Measurements from ENCODE around the gene HAS3.

HAS3 gene

GRCh38 chr16:69094501-69094900 is 11.0 kb upstream of the HAS3 start:
- DNase-seq, result no peak

- DNase-seq, result no peak
These were observed 10.3 kb upstream of the HAS3 start for GRCh38 chr16:69095193-69095592.

- no peak for DNase-seq
These were observed 5.3 kb upstream of the HAS3 start for GRCh38 chr16:69100071-69100691.

- DNase-seq, result no peak
These were observed 1.2 kb downstream of the HAS3 start for GRCh38 chr16:69106491-69107315.

- no peak for DNase-seq
These were observed 2.0 kb downstream of the HAS3 start for GRCh38 chr16:69107316-69107962.

- DNase-seq, result no peak
These were observed 2.8 kb downstream of the HAS3 start for GRCh38 chr16:69108064-69108904.

GRCh38 chr16:69108905-69109252 is 3.4 kb downstream of the HAS3 start:
- DNase-seq, result no peak

- DNase-seq, result no peak
These were observed 4.2 kb downstream of the HAS3 start for GRCh38 chr16:69109486-69110270.

GRCh38 chr16:69110406-69110805 is 5.0 kb downstream of the HAS3 start:
- no peak for DNase-seq

- DNase-seq, result no peak
These were observed 5.9 kb downstream of the HAS3 start for GRCh38 chr16:69111216-69111875.

- no peak for DNase-seq
These were observed 6.4 kb downstream of the HAS3 start for GRCh38 chr16:69111876-69112230.

- DNase-seq, result peak; percentile 35
These were observed 7.1 kb downstream of the HAS3 start for GRCh38 chr16:69112285-69113129.

GRCh38 chr16:69113216-69113615 is 7.8 kb downstream of the HAS3 start:
- DNase-seq, result no peak

- no peak for DNase-seq
These were observed 9.0 kb downstream of the HAS3 start for GRCh38 chr16:69114346-69114975.

- DNase-seq, result no peak
These were observed 9.5 kb downstream of the HAS3 start for GRCh38 chr16:69114976-69115355.

- DNase-seq, result no peak
These were observed 9.9 kb downstream of the HAS3 start for GRCh38 chr16:69115361-69115760.

- DNase-seq, result no peak
These were observed 10.4 kb downstream of the HAS3 start for GRCh38 chr16:69115837-69116236.

- no peak for DNase-seq
These were observed 10.9 kb downstream of the HAS3 start for GRCh38 chr16:69116256-69116875.

- no peak for DNase-seq
These were observed 11.5 kb downstream of the HAS3 start for GRCh38 chr16:69116906-69117305.

GRCh38 chr16:69118468-69118867 is 13.0 kb downstream of the HAS3 start:
- DNase-seq, result no peak
